Stimulated activated CD8-positive, alpha-beta memory T cell treated with anti-CD3 and anti-CD28 coated beads, Interleukin-7, amount 100 ng/mL, for 48 hours (primary cell): ENCODE data around the gene TOR1A.

Source experiments
- DNase-seq, 2 donors: peaks; one replicate each; pipeline ENCODE4 v3.0.0-alpha.2; 2020; ENCODE audit warnings: low read depth in 1 of 2; ENCODE audit errors: extremely low read depth in 1 of 2

Gene TOR1A

DNA sequence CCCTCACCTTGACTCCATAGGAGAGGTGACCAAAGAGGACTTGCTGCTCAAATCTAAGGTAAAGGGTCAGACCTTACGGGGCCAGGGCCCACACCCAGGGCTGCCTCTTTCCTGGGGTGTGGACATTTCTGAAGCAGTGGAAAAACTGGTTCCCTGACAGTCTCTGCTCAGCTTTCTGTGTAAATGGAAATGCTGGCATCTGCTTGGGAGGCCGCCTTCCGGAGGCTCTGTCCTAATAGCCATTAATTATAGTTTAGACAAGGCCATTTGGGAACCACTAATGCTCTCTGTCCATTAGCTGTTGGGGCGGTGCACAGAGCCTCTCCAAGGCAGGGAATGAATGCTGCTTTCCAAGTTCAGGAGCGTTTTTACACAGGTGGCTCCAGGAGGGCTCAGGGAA lies 28.6 kb upstream of the TOR1A start:
- no peak for DNase-seq

DNA sequence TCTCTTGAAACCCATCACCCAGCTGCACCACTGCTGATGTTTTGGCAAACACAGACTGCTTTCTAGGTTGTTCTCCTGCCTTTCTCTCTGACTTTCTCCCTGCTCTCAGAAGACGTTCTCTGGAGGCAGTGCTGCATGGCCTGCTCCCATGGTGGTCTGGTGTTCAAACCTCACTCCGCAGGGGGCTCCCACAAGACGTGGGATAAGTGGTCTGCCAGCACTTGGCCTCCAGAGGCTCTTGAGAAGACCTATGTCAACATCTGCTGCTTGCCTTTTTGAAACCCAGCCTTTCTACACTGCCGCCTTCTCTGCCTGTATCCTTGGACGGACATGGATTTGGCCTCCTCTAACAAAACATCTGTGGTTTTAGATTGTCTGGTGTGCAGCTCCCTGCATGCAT lies 27.9 kb upstream of the TOR1A start:
- no peak for DNase-seq

DNA sequence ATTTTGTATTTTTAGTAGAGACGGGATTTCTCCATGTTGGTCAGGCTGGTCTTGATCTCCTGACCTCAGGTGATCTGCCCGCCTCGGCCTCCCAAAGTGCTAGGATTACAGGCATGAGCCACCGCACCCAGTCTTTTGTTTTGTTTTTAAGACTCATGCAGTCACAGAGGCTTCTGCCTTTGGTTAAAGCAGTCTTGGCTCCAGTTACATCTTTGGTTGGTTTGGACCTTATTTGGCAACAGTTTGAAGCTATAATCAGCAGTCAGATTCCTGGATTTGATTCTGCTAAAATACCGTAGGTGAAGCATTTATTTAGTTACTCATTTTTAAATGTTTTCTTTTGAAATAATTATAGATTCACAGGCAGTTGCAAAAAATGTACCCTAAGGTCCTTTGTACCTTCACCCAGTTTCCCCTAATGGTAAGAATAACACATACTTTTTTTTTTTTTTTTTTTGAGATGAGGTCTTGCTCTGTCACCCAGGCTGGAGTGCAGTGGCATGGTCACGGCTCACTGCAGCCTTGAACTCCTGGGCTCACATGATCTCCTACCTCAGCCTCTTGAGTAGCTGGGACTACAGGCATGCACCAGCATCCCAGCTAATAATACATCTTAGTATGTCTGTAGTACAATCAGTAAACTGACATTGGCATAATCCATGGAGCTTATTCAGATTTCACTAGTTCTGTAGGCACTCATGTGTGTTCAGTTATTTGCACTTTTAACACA lies 27.1 kb upstream of the TOR1A start:
- DNase-seq = no peak

DNA sequence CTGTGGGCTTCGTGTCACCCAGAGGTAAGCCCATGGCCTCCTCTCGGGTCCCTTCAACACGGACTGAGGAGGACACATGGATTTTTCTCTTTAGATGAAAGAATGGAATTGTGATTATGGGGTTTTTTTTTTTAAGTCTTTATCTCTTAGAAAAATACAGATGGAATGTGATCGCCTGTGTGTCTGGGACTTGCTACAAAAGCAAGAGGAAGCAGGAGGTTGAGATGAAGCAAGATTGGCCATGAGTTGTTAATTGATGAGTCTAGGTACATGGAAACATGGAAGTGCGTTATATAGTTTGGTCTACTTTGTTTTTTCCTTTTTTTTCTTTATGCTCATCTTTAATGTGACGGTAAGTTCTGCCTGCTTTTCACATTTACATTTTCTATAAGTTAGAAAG lies 26.0 kb upstream of the TOR1A start:
- DNase-seq = no peak

DNA sequence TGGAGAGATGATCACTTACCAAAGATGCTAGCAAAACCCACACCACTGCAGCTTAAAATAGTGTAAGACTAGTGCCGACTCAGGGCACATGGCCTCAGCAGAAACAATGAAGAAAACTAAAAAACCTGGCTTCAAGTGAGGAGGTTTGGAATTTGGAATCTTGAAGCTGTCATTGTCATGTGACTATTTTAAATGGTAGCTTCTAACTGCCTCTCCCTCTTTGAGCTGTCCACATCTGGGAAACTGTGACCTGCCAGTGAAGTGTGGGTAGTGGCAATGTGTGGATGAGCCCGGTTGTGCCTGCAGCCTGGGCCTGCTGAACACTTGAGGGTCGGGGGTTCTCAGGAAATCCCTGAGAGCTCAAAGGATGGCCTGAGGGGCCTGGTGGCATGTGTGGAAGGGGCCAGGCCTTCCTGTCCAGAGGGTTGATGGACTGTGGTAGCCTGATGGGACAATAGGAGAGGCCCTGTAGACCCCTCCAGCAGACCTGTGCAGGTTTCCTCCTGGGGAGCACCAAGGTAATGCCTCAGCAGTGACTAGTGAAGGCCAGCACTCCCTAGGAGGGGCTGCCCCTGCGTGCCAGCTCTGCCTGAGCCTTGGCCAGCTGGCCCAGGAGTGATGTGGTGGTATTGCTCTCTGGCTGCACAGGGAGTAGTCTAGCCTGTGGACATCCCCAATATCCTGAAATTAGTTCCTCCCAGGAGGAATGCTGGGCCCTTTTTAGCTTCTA lies 24.9 kb upstream of the TOR1A start:
- no peak for DNase-seq

DNA sequence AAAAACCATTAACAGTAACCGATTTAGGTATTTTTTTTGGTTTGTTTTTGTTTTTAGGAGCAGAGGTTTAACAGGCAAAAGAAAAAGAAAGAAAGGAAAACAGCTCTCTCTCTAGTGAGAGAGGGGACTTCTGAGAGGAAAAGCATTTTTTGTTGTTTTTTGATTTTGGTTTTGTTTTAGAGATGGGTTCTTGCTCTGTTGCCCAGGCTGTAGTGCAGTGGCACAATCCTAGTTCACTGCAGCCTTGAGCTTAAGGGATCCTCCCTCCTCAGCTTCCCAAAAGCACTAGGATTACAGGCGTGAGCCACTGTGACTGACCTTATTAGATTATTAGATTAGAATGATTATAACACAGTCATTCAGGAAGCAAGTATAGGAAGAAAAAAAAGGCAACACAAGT lies 21.4 kb upstream of the TOR1A start:
- DNase-seq = no peak

DNA sequence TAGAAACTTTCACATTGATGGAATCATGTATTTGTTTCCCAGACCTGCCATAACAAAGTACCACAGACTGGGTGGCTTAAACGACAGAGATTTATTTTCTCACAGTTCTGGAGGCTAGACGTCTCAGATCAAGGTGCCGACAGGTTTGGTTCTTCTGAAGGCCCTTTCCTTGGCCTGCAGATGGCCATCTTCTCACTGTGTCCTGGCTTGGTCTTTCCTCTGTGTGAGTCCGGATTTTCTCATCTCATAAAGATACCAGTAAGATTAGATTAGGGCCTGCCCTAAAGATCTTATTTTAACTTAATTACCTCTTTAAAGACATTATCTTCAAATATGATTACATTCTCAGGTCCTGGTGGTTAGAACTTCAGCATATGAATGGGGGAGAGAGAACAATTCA lies 17.1 kb upstream of the TOR1A start:
- DNase-seq = no peak

DNA sequence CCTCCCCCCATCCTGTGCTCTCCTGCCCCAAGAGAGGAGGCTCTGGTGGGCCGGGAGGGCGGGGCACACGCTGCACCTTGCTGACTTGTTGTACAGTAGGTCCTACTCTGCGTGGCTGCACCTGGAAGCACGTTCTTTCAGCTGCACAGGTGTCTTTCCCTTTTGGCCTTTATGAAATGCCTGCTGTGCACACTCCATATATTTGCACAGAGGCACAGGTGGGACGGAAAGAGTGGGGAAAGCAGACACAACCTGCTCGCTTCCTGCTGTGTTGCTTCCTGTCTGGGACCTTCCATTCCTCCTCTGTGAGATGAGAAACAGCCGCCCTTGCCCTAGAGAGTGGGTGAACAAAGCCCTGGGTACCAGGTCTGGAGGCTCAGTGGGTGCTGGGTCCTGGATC lies 16.1 kb upstream of the TOR1A start:
- no peak for DNase-seq

DNA sequence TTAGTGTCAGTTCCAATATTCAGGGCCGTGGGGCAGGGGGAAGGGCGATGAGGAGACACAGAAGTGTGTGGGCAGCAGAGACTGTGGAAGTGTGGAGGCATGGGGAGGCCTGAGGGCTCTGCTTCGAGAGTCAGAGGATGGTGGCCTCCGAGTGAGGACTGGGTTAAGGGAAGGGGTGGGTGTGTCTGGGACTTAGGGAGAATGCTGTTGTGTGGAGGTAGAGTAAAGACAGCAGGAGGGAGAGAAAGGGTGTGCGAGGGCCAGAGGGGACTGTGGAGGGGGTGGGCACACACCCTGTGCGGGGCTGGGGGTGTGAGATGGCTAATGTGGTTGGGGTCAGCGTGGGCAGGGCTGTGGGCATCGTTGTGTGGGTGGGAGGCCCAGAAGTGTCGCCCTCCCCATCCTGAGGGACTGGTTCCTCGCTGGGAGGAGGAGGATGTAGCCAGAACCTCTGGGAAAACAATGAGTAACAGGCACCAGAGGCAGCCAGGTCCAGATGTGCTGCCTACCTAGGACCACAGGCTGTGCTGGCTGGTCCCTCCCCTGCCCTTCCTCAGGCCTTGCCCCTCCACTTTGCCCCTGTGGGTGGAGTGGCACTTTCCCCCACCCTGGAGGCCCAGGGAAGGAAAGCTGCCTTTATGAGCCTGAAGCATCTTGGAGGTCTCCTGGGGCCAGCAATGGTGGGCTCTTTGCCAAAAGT lies 15.5 kb upstream of the TOR1A start:
- no peak for DNase-seq

DNA sequence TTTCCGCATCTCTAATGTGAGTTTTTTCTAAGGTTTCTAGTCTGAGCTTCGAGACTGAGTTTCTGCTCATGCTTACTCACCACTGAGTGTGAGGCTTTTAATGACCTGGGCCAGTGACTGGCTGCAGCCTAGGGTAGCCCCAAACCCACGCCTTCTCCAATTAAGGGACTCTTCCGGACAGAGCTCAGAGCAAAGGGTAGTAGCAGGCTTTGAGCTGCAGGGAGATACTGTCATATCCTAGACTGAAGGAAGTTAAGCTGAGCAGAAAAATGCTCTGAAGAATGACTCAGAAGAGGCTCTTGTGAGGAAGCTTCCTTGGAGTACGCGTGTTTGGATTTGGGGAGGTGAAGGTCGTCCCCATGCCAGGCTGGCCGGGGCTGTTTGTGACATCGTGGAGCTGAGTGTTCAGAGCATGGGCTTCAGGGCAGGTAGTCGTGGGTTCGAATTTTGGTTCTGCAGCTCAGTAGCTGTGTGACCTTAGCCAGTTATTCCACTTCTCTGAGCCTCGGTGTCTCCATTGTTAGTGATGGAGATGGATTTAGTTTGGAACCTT lies 14.8 kb upstream of the TOR1A start:
- DNase-seq = no peak

DNA sequence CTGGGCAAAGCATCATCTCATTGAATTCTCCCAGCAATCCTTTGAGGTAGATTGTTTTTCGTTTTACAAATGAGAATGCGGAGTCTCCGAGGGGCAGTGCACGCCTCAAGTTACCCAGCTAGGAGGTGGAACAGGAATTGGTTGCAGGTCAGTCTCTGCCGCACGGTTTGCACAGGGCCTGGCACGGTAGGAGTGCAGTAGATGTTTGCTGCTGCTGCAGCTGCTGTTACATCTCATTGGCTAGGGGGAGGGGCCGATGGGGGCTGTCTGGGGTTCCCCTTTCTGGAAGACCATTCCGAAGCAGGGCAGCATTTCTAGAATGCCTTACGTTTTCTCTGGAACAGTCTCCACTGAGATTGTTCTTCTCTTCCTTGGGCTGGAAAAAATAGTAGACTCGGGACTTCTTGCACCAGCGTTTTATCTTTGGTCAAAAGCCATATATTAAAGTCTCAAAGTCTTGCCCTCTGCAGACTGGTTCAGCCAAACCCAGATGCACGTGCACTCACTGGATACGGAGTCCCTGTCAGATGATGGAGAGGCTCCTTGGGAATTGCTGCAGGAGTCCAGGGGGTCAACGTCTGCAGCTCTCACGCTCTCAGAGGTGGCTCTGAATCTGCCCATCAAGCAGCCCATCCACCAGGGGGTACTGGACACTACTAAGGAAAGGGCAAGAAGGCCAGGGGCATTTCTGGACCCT lies 12.5 kb upstream of the TOR1A start:
- no peak for DNase-seq

DNA sequence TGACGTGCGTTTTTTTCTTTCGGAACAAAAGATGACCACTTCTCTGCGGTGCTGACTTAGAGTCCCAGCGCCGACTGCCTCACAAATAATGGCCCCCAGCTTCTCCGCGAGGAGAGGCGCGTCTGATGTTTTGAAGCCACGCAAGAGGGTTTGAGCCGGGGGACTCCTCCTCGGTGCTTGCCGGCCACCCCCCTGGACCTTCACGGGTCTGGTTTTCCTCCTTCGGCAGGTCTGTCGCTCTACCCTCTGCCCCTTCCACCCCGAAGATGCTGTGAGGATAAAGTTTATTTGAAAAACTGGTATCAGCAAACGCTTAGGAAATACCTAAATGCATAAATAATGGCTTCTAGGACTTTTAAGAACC lies 11.9 kb upstream of the TOR1A start:
- DNase-seq = no peak

DNA sequence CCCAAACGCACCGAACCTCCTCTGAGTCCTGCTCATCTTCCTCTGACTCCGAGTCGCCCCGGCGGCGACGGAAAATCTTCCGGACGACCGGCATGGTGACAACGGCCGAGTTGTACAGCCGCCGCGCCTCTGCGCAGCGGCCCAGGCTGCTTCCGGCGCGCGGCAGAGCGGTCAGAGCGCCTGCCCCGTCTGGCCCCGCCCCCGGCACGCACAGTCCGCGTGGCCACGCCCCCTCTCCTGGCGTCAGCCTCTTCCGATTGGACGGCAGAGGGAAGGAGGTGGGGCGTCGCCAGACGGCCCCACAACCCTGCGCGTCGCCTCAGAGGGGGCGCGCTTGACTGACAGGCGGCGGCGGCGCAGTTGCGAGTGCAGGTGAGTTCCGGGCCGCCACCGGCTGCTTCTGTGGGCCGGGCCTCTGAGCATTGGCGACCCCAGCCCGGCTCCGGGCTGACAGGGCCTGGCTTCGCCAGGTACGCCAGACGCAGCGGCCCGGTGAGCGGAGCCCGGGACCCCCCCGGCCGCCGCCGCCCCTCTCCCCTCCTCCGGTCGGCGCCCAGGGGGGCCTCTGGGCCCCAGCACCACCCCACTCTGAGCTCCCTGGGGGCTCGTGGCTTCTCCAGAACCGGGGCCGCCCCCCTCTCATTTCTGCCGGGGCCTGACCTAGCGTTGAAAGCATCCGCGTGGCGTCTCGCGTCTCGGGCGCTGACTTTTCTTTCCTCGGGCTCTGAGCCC lies 11.4 kb upstream of the TOR1A start, which contains the start of the genes C9orf78 and USP20:
C9orf78 (minus strand) TSS at position 148 of the 732 bp plus-strand sequence; CDS start at position 94, 54 bp downstream.
USP20 (plus strand) TSS at position 331 of the 732 bp plus-strand sequence. CDS start 17,098 bp downstream, outside the sequence.
- DNase-seq = peak; percentile 89 to 93

DNA sequence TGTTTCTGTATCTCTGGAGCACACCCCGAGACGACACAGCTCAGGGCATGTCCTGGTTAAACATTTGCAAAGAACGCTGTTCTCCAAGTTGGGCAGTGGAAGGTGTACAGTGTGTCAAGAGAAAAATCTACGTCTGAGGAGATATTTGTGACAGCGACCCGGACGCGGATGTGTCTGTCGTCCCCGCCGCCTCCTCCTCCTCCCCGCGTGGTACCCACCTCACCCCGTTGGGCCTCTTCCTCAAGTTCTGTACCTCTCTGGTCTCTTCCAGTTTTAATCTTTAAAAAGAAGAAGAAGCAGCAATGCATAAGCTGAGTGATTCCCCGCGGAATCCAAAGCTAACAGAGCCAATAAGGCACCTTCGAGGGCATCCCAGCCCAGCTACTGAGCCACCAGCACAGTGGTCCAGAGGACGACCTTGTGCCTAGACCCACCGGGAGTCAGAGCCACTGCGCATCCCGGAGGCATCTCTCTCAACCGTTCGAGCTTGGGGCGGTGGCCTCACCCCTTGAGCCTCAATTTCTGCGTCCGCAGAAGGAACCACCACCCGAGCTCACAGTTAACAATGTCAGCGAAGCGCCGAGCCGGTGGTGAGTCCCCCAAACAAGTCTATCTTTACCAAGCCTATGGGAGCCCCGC lies 10.7 kb upstream of the TOR1A start:
- no peak for DNase-seq

DNA sequence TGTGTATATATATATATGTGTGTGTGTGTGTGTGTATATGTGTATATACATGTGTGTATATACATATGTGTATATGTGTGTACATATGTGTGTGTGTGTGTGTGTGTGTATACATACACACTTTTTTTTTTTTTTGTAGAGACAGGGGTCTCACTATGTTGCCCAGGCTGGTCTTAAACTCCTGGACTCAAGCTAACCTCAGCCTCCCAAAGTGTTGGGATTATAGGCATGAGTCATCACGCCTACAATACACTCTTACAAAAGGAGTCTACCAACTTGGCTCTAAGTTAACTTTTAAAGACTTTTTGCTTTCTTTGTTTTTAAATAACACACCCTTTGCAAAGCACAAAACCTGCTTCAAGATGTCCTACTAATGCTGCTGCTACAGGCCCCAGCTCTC lies 9.0 kb upstream of the TOR1A start:
- DNase-seq = no peak

DNA sequence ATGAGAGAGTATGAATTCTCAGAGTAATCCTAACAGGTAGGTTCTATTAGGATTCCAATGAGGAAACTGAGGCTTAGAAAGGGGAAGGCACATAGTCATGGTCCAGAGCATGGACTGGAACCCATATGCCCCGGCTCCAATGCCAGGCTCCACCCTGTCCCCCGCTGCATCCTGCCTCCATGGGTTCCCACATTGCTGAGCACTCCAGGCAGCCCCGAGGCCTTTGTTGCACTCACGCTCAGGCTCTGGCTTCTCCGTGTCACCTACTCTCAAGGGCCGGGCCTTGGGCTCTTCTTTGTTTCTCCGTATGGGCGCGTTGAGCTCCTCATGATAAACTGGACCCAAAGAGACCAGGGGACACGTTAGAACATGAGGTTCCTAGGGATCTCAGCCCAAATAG lies 5.0 kb upstream of the TOR1A start:
- DNase-seq = no peak

DNA sequence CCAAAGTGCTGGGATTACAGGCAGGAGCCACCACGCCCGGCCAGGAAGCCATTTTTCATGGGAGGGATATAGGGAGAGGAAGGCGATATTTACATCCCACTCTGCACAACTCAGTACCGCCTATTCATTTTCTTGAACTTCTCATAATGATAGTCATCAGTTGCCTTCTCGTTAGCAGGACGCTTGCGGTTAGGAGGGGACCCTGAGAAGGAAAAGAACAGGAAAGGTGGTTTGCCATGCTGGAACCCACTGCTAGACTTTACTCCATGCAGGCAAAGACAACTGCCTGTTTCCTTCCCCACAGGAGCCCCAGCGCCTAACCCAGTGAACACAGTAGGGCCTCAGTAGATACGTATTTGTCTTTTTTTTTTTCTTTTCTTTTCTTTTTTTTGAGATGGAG lies 4.1 kb upstream of the TOR1A start:
- DNase-seq = no peak

DNA sequence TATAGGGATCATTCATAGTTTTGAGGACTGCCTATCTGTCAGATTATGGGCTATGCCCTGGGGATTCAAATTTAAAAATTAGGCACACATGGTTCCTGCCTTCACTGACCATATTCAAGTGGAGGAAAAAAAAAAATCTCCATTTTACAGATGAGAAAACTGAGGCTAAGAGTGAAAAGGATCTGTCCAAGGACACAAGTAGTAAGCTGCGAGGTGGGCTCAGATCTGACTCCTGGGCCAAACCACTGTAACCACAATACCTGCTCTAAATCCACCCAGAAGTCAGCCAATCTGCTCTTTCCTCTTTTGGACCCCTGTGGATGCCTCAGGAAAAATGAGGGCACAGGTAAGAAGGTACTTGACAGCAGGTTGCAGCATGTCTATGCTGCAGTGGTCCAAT lies 2.8 kb upstream of the TOR1A start:
- no peak for DNase-seq

DNA sequence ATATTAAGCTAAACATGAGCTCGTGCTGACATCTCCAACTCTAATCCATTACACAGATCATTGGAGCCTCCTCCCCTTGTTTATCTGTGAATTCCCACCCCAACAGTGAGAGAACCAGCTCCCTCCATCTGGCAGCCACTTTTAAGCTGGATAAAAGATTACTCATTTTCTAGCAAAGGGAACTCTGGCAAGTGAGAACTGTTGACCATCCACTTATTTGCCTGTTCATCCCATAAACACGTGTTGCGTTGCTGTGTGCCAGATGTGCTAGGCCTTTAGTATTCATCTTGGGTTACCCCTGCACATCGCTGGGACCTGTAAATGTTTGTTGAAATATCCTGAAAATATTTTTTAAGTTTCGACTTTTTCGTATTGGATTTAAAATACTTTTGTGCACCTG lies 2.4 kb upstream of the TOR1A start:
- DNase-seq = no peak

DNA sequence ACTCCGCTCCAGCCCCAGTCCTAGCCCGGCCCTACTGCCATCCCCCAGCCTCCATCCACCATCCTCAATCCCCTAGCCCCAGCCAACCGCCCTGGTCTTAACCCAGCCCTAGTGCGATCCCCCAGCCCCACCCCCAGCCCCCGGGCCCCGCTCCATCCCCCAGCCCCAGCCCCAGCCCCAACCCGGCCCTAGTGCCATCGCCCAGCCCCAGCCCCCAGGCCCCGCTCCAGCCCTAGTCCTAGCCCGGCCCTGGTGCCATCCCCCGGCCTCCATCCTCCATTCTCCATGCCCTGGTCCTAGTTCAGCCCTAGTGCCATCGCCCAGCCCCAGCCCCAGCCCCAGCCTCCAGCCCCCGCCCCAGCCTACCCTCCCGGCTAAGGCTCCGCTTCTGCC lies 398 bp downstream of the TOR1A start:
- no peak for DNase-seq
